DOHH2 (cell line): Measurements from ENCODE around the gene GALNT12.

Source experiments
- EZH2phosphoT487 ChIP-seq: fragments of 200-600 bp; sonication (generic); IDR thresholded peaks from 2 replicates; pipeline ENCODE4 v1.6.1; 2017; ENCODE audit warnings: borderline replicate concordance, mild to moderate bottlenecking, antibody characterized with exemption, low read length, moderate library complexity, mixed read lengths
- TF ChIP-seq, protein P1 (sequence below): fragments of 200-600 bp; sonication (generic); IDR thresholded peaks from one replicate; pipeline ENCODE4 v1.5.1; 2014; ENCODE audit warnings: antibody characterized with exemption, mild to moderate bottlenecking, low read depth, low read length; ENCODE audit not compliant: poor library complexity, severe bottlenecking

GRCh38 chr9:98890256-98890655, 82.8 kb downstream of the GALNT12 start:
- TF ChIP-seq, protein P1, sequence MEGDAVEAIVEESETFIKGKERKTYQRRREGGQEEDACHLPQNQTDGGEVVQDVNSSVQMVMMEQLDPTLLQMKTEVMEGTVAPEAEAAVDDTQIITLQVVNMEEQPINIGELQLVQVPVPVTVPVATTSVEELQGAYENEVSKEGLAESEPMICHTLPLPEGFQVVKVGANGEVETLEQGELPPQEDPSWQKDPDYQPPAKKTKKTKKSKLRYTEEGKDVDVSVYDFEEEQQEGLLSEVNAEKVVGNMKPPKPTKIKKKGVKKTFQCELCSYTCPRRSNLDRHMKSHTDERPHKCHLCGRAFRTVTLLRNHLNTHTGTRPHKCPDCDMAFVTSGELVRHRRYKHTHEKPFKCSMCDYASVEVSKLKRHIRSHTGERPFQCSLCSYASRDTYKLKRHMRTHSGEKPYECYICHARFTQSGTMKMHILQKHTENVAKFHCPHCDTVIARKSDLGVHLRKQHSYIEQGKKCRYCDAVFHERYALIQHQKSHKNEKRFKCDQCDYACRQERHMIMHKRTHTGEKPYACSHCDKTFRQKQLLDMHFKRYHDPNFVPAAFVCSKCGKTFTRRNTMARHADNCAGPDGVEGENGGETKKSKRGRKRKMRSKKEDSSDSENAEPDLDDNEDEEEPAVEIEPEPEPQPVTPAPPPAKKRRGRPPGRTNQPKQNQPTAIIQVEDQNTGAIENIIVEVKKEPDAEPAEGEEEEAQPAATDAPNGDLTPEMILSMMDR, result no peak
- no peak for TF ChIP-seq EZH2phosphoT487
